Uterus (tissue), 4 donors: ENCODE measurements around the gene CCDC61. TPM values are rescaled to one million over a fixed set of nuclear protein-coding genes. Genes with fewer than 3 reads are reported as not detected.

Experiments
- DNase-seq, 2 donors: peaks; one replicate each; pipeline ENCODE4 v3.0.0-alpha.2; 2019 to 2020
- H3K27ac ChIP-seq, 2 donors: fragments of 200-600 bp; sonication (generic); 1 replicate in 1 of 2; 2 replicates in 1 of 2; pipeline ENCODE4 v1.5.1; 2016 to 2018
- H3K27me3 ChIP-seq, 2 donors: fragments of 200-600 bp; sonication (generic); one replicate each; pipeline ENCODE4 v1.5.1; 2018 to 2019; ENCODE audit warnings: control low read depth in 1 of 2
- H3K36me3 ChIP-seq, 2 donors: fragments of 200-600 bp; sonication (generic); one replicate each; pipeline ENCODE4 v1.5.1; 2019; ENCODE audit warnings: control low read depth in 1 of 2
- H3K4me1 ChIP-seq, 2 donors: fragments of 200-600 bp; sonication (generic); one replicate each; pipeline ENCODE4 v1.5.1; 2018 to 2019; ENCODE audit warnings: control low read depth in 1 of 2
- H3K4me3 ChIP-seq, 2 donors: fragments of 200-600 bp; sonication (generic); 1 replicate in 1 of 2; 2 replicates in 1 of 2; pipeline ENCODE4 v1.5.1; 2018 to 2019; ENCODE audit warnings: mild to moderate bottlenecking in 1 of 2
- H3K9me3 ChIP-seq, 2 donors: fragments of 200-600 bp; sonication (generic); one replicate each; pipeline ENCODE4 v1.5.1; 2019; ENCODE audit warnings: control low read depth in 1 of 2
- CTCF ChIP-seq, 4 experiments: fragments of 200-600 bp in 2 of 4; fragments of 450-650 bp in 2 of 4; sonication (generic) in 2 of 4; IDR thresholded peaks; one replicate each; pipeline ENCODE4 v1.5.1; 2016 to 2019; ENCODE audit warnings: antibody characterized with exemption in 4 of 4, mild to moderate bottlenecking in 2 of 4, moderate library complexity in 1 of 4
- POLR2A ChIP-seq, 2 donors: fragments of 450-650 bp; IDR thresholded peaks; one replicate each; pipeline ENCODE4 v1.6.1; 2016; ENCODE audit warnings: antibody characterized with exemption in 2 of 2, mild to moderate bottlenecking in 1 of 2, moderate library complexity in 1 of 2
- intact Hi-C: fragments of 100-400 bp; cut with DNase I; formaldehyde crosslinking; loops from one replicate; pipeline ENCODE4 v1.15.1; 2023; ENCODE audit warnings: low total_unique reads
- total RNA-seq, 4 donors: library from RNA; depleted of rRNA in 3 of 4; stranded (reverse); fragments of >200 nt in 3 of 4; gene quantifications; one replicate each; pipeline versions ENCODE4 v1.1.0 to v1.2.4, GENCODE V29; 2014 to 2023
- donor health status: DM: yes; HTN: yes; CAD: no.

CCDC61 gene
- total RNA-seq, 4 donors from 2014 or later = 1.2 to 21.5 (median 10.1) TPM

GRCh38 chr19:46058778-46059177, 63.5 kb downstream of the CCDC61 start:
- H3K9me3 ChIP-seq = no peaks in the 10 kb centered on the region

GRCh38 chr19:46060012-46060411, 64.7 kb downstream of the CCDC61 start:
- DNase-seq = no peak
- no peak for TF ChIP-seq CTCF (IDR thresholded peaks at IDR 0.05)
- no peak for TF ChIP-seq POLR2A (IDR thresholded peaks at IDR 0.05)
- Histone ChIP-seq H3K4me3 (no peak overlapping the region), H3K9me3 (no peaks in the 10 kb centered on the region), H3K36me3 (no peaks in the 10 kb centered on the region), H3K27ac (no peak overlapping the region), H3K27me3 (peaks cover 0 to 4% of the 10 kb centered on the region in 2 donors), H3K4me1 (no peaks in the 10 kb centered on the region)
- intact Hi-C loops = no loop called here

More at GRCh38 chr19:46058778-46059177, 63.5 kb downstream of the CCDC61 start:
- Histone ChIP-seq H3K4me1 (no peaks in the 10 kb centered on the region), H3K27me3 (peaks cover 0 to 7% of the 10 kb centered on the region in 2 donors), H3K27ac (no peak overlapping the region), H3K4me3 (no peak overlapping the region), H3K36me3 (no peaks in the 10 kb centered on the region)
- DNase-seq = no peak
- intact Hi-C loops = no loop called here
- TF ChIP-seq CTCF (IDR thresholded peaks at IDR 0.05) = no peak
- TF ChIP-seq POLR2A (IDR thresholded peaks at IDR 0.05) = no peak

GRCh38 chr19:46063201-46063600, 67.9 kb downstream of the CCDC61 start:
- no peak overlapping the region for H3K4me3 ChIP-seq
- intact Hi-C loops = no loop called here
- H3K4me1 ChIP-seq = no peaks in the 10 kb centered on the region
- no peaks in the 10 kb centered on the region for H3K36me3 ChIP-seq
- DNase-seq = no peak
- TF ChIP-seq POLR2A (IDR thresholded peaks at IDR 0.05) (no peak), CTCF (IDR thresholded peaks at IDR 0.05) (no peak)
- H3K27ac ChIP-seq = no peak overlapping the region
- H3K9me3 ChIP-seq = no peaks in the 10 kb centered on the region
- no peaks in the 10 kb centered on the region for H3K27me3 ChIP-seq

GRCh38 chr19:46065486-46066071, 70.3 kb downstream of the CCDC61 start:
- intact Hi-C loops = no loop called here
- no peaks in the 10 kb centered on the region for H3K4me1 ChIP-seq
- DNase-seq = no peak
- no peaks in the 10 kb centered on the region for H3K9me3 ChIP-seq
- H3K27ac ChIP-seq = no peak overlapping the region
- no peaks in the 10 kb centered on the region for H3K36me3 ChIP-seq
- H3K27me3 ChIP-seq = no peaks in the 10 kb centered on the region
- no peak for TF ChIP-seq CTCF (IDR thresholded peaks at IDR 0.05)
- TF ChIP-seq POLR2A (IDR thresholded peaks at IDR 0.05) = no peak
- no peak overlapping the region for H3K4me3 ChIP-seq

- TF ChIP-seq CTCF (IDR thresholded peaks at IDR 0.05) (no peak), POLR2A (IDR thresholded peaks at IDR 0.05) (no peak)
- no peak overlapping the region for H3K27ac ChIP-seq
- H3K27me3 ChIP-seq = no peaks in the 10 kb centered on the region
- H3K4me1 ChIP-seq = no peaks in the 10 kb centered on the region
- no peaks in the 10 kb centered on the region for H3K36me3 ChIP-seq
- no peak for DNase-seq
- no peaks in the 10 kb centered on the region for H3K9me3 ChIP-seq
- intact Hi-C loops = no loop called here
- no peak overlapping the region for H3K4me3 ChIP-seq
Measured at GRCh38 chr19:46066471-46066870, 71.2 kb downstream of the CCDC61 start.
